ENCODE results near the gene TNPO1. TPM values are rescaled to one million over a fixed set of nuclear protein-coding genes. Genes with fewer than 3 reads are reported as not detected.

TNPO1 gene
- total and polyA plus RNA-seq, 2 of the 13 experiments (the other 11 are each of a cell fraction or from before 2014, with no cell fraction given) = 26.7 to 123 TPM

GRCh38 chr5:72955143-72955767 lies 138.8 kb downstream of the TNPO1 start (continued):
- TF ChIP-seq MLX (CRISPR knock-in tag; IDR thresholded peaks at IDR 0.05) = no peak
- TF ChIP-seq GMEB1 (CRISPR knock-in tag; IDR thresholded peaks at IDR 0.05; ENCODE audit: borderline replicate concordance) = no peak
- no peak for TF ChIP-seq ATF7-NPFF (CRISPR knock-in tag; IDR thresholded peaks at IDR 0.05; ENCODE audit: low read depth)
- TF ChIP-seq ZBTB44 (CRISPR knock-in tag; IDR thresholded peaks at IDR 0.05) = no peak
- no peak for TF ChIP-seq ZBTB38 (CRISPR knock-in tag; IDR thresholded peaks at IDR 0.05)
- TF ChIP-seq ZNF263 (CRISPR knock-in tag; IDR thresholded peaks at IDR 0.05) = no peak
- no peak for TF ChIP-seq ATF6 (CRISPR knock-in tag; conservative IDR thresholded peaks at IDR 0.05)
- TF ChIP-seq ATF4 (CRISPR knock-in tag; IDR thresholded peaks at IDR 0.05) = no peak; a peak in 1 of 4 replicates
- no peak for TF ChIP-seq GPN1 (CRISPR knock-in tag; IDR thresholded peaks at IDR 0.05; ENCODE audit: borderline replicate concordance)
- peak; percentile 31 for TF ChIP-seq AGO1 (IDR thresholded peaks at IDR 0.05; ENCODE audit: low read depth, low read length, poor library complexity, severe bottlenecking)
- TF ChIP-seq ATRX (CRISPR knock-in tag; IDR thresholded peaks at IDR 0.05; ENCODE audit: borderline replicate concordance) = no peak
- no peak; the same call in 1 of the 2 replicates for TF ChIP-seq RFXAP (CRISPR knock-in tag; IDR thresholded peaks at IDR 0.05; ENCODE audit: borderline replicate concordance)
- TF ChIP-seq ZNF232 (CRISPR knock-in tag; IDR thresholded peaks at IDR 0.05; ENCODE audit: borderline replicate concordance) = peak; percentile 83; the same call in 1 of the 2 replicates
- TF ChIP-seq GATAD1 (CRISPR knock-in tag; IDR thresholded peaks at IDR 0.05) = 0 out of 2 replicates have a peak, but pooled peaks have one; percentile 11
- no peak for TF ChIP-seq CREBL2 (CRISPR knock-in tag; IDR thresholded peaks at IDR 0.05; ENCODE audit: borderline replicate concordance)
- TF ChIP-seq MIER3 (CRISPR knock-in tag; IDR thresholded peaks at IDR 0.05; ENCODE audit: borderline replicate concordance) = no peak
- no peak for TF ChIP-seq RFXANK (CRISPR knock-in tag; IDR thresholded peaks at IDR 0.05)
- no peak for TF ChIP-seq ZNF562 (CRISPR knock-in tag; IDR thresholded peaks at IDR 0.05; ENCODE audit: borderline replicate concordance)
- TF ChIP-seq ZNF775 (CRISPR knock-in tag; IDR thresholded peaks at IDR 0.05; ENCODE audit: borderline replicate concordance) = no peak
- peak; percentile 79 for TF ChIP-seq ZFX (CRISPR knock-in tag; IDR thresholded peaks at IDR 0.05; ENCODE audit: low read depth)
- no peak for TF ChIP-seq PBX2 (CRISPR knock-in tag; IDR thresholded peaks at IDR 0.05)
- no peak for TF ChIP-seq YEATS2 (CRISPR knock-in tag; IDR thresholded peaks at IDR 0.05; ENCODE audit: borderline replicate concordance)
